Left ventricle myocardium superior (tissue), 1 donor: ENCODE measurements around the gene SEMA3E. TPM values are rescaled to one million over a fixed set of nuclear protein-coding genes. Genes with fewer than 3 reads are reported as not detected.
"Not testable (repeated sequence)": the region's sequence is repeated elsewhere in the genome, so short reads cannot be mapped to it uniquely, and the experiment has no call there.

ENCODE experiments used
- ATAC-seq: fragments of 200-7000 bp; cut with Tn5 transposase; one replicate; pipeline ENCODE4 v1.9.1; 2020; ENCODE audit warnings: mild to moderate bottlenecking, moderate library complexity
- DNase-seq: peaks from one replicate; pipeline ENCODE4 v3.0.0-alpha.2; 2020
- intact Hi-C: fragments of 100-400 bp; cut with micrococcal nuclease; formaldehyde crosslinking; loops from one replicate; pipeline ENCODE4 v1.11.0; 2022
- long read RNA-seq: library from polyadenylated mRNA; unstranded; transcript quantifications from one replicate; pipeline ENCODE4 v2.0.0, GENCODE V29; 2021
- total RNA-seq: library from RNA; stranded (reverse); fragmentation: NEBNext Ultra II Directional; extraction: Animal tissue kit (Norgen Biotek cat#: 25700); gene quantifications from one replicate; pipeline ENCODE4 v1.2.1, GENCODE V29; 2021
- donor health status: DM: no; HTN: yes; CAD: no; lungs with severe emphysema.

The SEMA3E gene
- 0.12 TPM for total RNA-seq
- long read RNA-seq: 0 reads

- DNase-seq (no peak), ATAC-seq (no peak)
- intact Hi-C loops: no loop called here
Measured at GRCh38 chr7:83648464-83649241, at the start of gene SEMA3E. Gene SEMA3E, minus strand, starts transcription at chr7:83649139.

GRCh38 chr7:83697804-83698530, 49.0 kb upstream of the SEMA3E start:
- no peak for ATAC-seq
- DNase-seq: no peak
- intact Hi-C loops: no loop called here

DNA sequence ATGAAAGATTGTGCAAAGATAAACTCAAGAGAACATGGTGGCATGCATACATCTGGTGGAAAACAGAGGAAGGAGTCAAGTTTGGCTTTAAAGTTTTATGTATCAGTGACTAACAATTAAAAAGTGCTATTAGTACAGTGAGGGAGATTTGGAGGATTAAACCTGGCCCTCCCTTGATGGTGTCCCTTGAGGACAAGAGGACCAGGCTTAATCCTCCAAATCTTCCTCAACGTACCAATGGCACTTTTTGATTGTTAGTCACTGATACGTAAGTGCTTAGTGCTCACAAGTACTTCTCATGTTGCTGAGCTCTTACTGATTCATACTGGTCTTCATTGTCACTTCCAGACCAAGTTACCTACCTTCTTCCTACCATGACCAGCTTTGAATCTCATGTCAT, 47.2 kb upstream of the SEMA3E start:
- intact Hi-C loops: no loop called here
- ATAC-seq (no peak), DNase-seq (no peak)

DNA sequence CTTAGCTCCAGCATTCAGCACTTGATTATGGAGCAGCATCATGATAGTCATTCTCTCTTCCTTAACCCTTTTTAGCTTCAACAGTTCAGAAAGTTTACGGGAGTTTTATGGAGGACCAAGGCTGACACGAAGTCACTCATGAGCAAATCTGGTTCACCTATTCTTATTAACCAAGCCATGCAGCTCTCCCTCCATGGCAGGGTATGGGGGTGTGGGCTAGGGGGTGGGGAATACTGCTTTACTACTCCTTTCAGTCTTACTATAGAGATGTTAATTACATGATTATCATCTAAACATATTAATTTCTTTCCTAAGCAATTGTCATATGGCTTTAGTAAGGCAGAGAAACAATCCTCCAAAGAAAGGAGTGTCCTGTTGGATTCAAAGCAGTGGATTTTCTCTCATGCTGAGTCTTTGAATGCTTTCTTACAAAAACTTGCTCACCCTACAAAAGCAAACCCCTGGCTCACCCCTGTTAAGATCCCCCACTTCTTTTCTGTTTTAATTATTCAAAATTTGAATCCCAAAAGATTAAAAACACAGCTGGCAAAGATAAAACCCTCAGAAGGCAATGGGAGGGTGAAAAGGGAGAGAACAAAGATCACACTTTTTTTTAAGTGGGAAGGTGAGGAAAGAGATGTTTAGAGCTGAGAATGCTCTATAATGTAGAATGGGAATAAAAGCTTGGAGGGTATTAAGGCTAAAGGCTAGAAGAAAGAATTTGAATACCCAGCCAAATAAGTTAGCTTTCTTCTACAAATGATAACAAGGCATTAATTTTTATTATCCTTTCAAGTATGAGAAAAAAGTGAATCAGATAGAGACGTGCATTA, 46.4 kb upstream of the SEMA3E start:
- intact Hi-C loops: no loop called here
- ATAC-seq (no peak), DNase-seq (no peak)

DNA sequence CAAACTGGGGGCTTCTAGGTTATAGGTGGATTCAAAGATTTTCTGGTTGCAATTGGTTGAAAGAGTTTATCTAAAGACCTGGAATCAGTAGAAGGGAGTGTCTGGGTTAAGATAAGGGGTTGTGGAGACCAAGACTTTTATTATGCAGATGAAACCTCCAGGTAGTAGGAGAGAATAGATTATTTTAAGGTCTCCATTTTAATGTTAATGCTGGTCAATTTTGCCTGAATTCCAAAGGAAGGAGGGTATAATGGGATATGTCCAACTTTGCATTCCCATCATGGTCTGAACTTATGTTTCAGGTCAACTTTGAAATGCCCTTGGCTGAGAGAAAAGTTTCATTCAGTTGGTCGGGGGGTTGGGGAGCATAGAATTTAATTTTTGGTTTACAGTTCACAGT, 44.3 kb upstream of the SEMA3E start:
- DNase-seq (no peak), ATAC-seq (no peak)
- intact Hi-C loops: loop anchor here (5.0 kb wide), 1 partner anchor 486 kb away; no protein-coding TSS in a partner anchor

DNA sequence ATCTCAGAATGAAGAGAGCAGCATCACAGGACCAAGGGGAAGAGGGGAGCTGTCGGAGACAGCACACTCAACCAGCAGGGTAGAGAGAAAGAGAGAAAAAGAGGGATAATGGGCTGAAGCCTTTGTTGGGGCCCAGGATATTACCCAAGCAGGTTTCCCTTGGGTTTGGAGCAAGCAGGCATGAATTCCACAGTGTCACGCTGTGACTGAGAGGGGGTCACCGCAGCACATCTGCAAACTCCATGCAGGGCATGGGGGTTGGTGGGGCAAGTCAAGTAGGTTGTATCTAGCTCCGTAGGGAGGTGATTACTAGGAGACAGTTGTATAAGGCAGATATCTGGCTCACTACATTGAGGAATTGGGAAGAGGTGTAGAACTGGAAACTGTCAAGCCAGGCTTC, 42.2 kb upstream of the SEMA3E start:
- DNase-seq (no peak), ATAC-seq (no peak)
- intact Hi-C loops: loop anchor here (5.0 kb wide), 1 partner anchor 484 kb away; no protein-coding TSS in a partner anchor

- ATAC-seq: no peak
- no peak for DNase-seq
- intact Hi-C loops: loop anchor here (5.0 kb wide), 1 partner anchor 483 kb away; no protein-coding TSS in a partner anchor
Measured at GRCh38 chr7:83689855-83690254, 40.9 kb upstream of the SEMA3E start.

GRCh38 chr7:83686416-83686815, 37.5 kb upstream of the SEMA3E start:
- DNase-seq (no peak), ATAC-seq (no peak)
- intact Hi-C loops: no loop called here

GRCh38 chr7:83684928-83685327, 36.0 kb upstream of the SEMA3E start:
- DNase-seq (no peak), ATAC-seq (no peak)
- intact Hi-C loops: no loop called here

GRCh38 chr7:83681200-83681778, 32.4 kb upstream of the SEMA3E start:
- intact Hi-C loops: no loop called here
- no peak for ATAC-seq
- DNase-seq: no peak

- ATAC-seq (peak; percentile 41), DNase-seq (no peak)
- intact Hi-C loops: no loop called here
Measured at GRCh38 chr7:83677180-83677866, 28.4 kb upstream of the SEMA3E start.

DNA sequence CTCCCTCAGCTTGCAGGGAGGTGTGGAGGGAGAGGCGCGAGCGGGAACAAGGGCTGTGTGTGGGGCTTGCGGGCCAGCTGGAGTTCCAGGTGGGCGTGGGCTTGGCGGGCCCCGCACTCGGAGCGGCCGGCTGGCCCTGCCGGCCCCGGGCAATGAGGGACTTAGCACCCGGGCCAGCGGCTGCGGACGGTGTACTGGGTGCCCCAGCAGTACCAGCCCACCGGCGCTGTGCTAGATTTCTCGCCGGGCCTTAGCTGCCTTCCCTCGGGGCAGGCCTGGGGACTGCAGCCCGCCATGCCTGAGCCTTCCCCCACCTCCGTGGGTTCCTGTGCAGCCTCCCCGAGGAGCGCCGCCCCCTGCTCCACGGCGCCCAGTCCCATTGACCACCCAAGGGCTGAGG, 24.4 kb upstream of the SEMA3E start:
- ATAC-seq, DNase-seq, intact Hi-C loops: not testable (repeated sequence)

DNA sequence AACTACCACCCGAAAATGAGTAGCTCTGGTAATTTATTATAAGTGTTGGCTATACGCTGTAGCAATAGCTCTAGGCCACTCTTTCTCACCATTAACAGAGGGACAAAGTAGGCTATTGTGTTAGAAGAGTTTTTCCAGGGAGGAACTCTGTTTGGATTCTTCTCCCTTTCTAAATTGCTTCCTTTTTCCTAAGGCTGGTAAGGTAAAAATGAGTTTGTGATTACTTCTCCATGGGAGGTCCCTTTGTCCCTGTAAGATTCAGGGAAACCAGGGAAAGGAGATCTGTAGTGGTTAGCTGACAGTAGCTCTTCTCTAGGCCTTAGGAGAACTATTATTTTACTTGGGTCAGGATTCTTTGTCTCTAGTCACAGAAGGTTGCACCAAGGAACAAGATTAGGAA, 23.2 kb upstream of the SEMA3E start:
- ATAC-seq (no peak), DNase-seq (no peak)
- intact Hi-C loops: no loop called here

- ATAC-seq (no peak), DNase-seq (no peak)
- intact Hi-C loops: no loop called here
Measured at GRCh38 chr7:83663131-83663530, 14.2 kb upstream of the SEMA3E start.

- no peak for DNase-seq
Measured at GRCh38 chr7:83658126-83658525, 9.2 kb upstream of the SEMA3E start.

DNA sequence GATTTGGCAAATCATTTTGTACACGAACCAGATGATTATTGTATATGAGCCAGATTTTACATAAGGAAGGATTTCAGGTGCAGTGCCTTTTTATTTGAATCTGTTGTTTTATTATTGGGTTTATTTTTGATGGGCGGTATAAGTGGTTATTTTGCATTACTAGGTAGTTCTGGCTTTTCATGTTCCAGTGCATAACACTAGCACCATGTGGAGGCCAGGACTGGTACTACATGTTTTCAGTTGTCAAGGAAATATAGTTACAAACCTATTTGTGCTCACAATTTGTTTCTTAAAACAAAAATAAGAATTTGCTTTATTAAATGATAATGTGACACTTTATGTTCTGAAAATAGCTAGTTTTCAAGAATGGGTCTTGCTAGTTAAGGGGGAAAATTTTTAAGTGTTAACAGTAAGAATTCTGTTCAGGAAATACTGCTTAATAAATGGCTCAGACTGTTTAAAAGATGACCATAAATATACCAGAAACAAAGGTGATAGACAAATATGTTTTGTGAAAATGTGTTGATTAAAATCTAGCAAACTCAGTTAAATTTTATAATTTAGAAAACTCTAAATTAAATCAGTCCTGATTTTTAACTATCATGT, 7.1 kb upstream of the SEMA3E start:
- DNase-seq (no peak), ATAC-seq (no peak)
- intact Hi-C loops: loop anchor here (5.0 kb wide), 1 partner anchor 244 kb away; no protein-coding TSS in a partner anchor

More at GRCh38 chr7:83658126-83658525, 9.2 kb upstream of the SEMA3E start:
- intact Hi-C loops: loop anchor here (5.0 kb wide), 1 partner anchor 246 kb away; no protein-coding TSS in a partner anchor
- no peak for ATAC-seq

GRCh38 chr7:83652481-83652880, 3.5 kb upstream of the SEMA3E start:
- DNase-seq (no peak), ATAC-seq (no peak)
- intact Hi-C loops: no loop called here

DNA sequence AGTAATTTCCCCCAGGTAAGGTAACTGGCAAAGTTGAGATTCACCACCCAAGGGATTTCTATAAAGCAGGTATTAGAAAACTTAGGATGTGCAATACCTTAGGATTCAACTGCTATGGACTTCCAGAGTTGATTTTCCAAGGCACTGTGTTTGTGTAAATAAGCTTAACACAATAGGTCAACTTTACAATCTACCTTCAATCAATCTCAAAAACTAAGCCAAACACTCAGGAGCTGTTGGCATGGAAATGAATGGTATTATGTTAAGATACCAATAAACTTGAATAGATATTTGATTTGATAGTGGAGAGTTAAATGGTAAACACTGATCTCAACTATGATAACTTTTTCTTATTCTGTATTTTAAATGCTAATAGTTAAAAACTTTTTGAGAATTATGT, 762 bp upstream of the SEMA3E start:
- intact Hi-C loops: no loop called here
- ATAC-seq: no peak
- DNase-seq: no peak
